ENCODE results near the gene LRRC74A.
A peak's percentile ranks its signal among the peaks of the same experiment; 100 is the strongest.

The LRRC74A gene

GRCh38 chr14:76810953-76811400 lies 15.2 kb upstream of the LRRC74A start:
- no peak for DNase-seq

GRCh38 chr14:76811561-76811960 lies 14.6 kb upstream of the LRRC74A start:
- no peak for DNase-seq

GRCh38 chr14:76812093-76812421 lies 14.2 kb upstream of the LRRC74A start:
- no peak for DNase-seq

DNA sequence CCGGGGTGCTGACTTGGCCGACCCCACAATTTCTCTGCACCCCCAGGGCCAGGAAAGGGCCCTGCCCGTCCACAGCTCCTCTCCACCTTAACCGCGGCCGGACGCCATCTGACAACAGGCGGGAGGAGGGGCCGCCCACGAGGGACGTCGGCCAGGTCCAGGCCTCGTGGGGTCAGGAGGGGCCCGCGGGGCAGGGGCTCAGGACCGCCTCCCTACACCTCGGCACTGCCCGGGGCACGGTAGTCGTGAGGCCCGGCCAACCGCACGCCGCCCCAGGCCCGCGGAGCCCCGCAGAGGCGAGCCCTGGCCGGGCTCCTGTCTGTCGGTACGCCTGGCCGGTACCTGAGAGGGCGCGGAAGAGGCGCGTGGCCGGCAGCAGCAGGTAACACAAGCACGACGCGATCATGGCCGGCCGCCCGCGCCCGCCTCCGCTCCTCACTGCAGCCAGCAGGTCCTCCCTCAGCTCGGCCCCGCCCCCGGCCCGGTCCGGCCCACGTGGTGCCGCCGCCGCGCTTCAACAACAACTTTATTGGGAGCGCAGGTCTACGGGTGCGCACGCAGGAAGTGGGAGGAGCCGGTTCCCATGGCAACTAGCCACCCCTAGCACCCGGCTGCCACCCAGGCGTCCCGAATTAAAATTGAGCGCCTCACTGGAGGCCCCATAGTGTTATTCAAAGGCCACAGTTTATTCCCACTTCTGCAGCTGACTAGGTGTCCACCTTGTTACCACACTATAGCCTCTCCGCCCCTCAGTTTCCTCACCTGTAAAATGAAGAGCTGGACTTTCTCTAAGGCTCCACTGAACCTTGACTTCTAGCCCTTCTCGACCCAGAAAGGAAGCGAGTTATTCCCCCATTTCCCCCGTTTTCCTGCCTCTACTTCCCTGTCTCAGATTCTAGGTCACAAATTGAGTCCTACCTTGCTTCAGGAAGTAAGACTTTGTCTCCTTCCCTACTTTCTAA lies 13.5 kb upstream of the LRRC74A start, which contains the start of gene ANGEL1:
TSS of gene ANGEL1 (minus strand) at position 461 of the 962 bp plus-strand sequence. CDS start at position 406, 55 bp downstream.
- DNase-seq = peak; percentile 95

- no peak for DNase-seq
Measured at GRCh38 chr14:76814726-76815645, 11.2 kb upstream of the LRRC74A start.

GRCh38 chr14:76820700-76821099 lies 5.5 kb upstream of the LRRC74A start:
- DNase-seq = no peak

DNA sequence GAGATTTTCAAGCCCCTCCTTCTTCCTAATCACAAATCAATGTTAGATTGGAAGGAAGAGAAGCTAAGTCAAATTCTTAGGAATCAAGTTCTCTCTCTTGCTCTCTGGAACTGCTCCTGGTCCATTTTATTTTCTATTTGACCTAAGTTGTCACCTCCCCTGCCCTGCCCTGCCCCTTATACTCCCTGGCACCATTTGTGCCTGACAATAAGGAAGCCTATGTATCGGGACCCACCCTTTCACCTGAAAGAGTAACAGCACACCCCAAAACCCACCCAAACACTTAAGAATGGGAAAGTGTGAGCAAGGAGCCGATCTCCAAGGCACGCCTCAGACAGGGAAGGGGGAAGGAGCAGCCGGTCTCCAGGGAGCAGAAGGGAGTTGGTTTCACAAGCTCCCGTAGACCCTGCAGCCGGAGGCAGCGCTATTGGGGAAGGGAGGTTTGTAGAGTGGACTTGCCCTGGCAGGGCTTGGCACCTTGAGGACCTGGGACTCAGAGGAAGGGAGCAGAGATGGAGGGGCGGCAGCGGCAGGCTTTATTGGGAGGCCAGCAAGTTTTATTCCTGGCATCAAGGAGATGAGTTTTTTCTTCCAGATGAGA lies 1.6 kb downstream of the LRRC74A start:
- DNase-seq = no peak

DNA sequence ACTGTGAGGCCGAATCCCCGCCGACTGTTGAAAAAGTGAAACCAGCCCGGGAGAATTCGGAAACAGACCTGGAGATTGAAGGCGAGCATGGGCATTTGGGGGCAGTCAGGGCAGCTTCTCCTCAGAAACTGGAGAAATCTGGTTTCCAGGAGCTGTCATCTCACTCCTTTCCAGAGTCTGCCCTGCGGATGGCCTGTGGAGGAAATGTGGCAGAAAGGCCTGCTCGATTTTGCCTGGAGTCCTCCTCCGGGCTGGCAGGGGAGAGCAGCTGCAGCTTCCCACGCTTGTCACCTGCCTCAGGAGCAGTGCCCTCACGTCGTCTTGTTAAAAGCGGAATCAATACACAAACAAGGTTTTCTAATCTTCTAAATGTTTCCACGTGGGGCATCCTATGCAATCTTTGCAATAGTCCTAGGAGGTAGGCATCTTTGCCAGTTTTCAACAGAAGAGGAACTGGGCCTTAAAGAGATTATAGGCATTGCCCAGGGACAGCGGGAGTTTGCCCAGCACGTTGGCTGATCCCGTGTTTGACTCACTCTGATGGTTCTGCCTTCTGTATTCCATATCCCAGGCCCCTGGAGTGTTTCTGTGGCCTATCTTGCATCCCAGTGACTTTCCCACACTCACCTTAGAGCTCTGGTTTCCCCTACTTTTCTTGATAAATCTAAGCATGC lies 2.3 kb downstream of the LRRC74A start:
- no peak for DNase-seq

DNA sequence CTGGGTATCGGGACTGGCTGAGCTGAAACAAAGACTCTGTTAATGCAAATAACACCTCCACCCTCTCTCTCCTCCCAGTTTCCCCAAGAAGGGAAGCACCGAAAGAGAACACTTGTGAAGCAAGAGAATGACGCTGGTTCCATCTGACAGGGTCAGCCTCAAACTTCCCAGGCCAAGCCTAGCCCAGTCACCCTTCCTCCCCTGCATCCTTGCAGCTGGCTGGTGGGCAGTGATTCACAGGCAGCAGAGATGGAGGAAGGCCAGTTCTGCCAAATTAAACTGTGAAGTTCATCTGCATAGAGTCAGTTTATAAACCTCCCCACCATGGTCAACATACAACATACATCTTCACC lies 2.8 kb downstream of the LRRC74A start:
- DNase-seq = no peak

DNA sequence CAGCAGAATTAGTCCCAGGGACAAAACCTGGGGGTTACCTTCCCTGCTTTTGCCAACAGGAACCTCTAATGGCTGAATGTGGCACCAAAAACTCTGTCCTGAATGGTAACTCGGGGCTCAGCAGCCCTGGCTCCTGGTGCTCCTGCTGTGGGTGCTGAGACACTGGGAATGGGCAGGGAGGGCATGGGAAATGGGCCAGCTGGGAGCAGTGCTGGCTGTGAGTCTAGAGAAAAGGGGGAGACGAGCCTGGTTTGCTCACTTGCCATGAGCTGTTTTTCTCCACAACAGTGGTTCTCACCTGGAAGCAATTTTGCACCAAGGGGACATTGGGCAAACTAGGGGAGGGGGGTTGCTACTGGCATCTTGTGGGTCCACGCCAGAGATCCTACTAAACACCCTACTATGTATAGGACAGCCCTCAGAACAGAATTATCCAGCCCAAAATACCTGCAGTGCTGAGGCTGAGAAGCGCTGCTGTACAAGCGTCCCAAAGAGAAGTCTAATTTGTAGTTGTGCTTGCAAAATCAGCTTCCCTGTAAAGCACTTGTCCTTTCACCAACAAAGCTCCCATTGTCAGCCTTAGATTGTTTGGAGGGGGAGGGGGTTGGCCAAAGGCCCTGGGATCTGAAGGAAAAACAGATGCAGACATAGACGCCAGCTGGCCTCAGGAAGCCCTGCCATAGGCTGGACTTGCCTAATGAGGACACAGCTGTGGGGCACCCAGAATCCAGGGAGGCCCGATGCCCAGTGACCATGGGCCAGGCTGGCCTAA lies 3.6 kb downstream of the LRRC74A start:
- no peak for DNase-seq

DNA sequence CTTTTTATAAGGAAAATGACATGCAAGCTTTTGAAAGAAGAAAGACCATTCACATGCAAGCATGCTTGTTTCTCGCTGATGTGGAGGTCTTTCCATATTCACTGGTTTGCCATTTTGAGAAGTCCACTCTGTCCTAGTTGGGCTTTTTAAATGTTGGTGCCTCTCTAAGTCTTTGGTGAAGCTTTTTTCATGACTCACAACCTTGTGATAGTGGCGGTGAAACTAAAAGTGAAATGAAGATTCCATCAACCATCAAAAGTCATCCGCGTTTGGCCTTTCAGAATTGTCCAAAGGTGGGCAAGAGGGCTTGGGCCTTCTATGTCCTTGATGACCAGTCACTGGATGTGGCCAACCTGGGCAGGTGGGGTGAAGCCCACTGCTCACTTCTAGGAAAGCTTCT lies 4.3 kb downstream of the LRRC74A start:
- DNase-seq = no peak

DNA sequence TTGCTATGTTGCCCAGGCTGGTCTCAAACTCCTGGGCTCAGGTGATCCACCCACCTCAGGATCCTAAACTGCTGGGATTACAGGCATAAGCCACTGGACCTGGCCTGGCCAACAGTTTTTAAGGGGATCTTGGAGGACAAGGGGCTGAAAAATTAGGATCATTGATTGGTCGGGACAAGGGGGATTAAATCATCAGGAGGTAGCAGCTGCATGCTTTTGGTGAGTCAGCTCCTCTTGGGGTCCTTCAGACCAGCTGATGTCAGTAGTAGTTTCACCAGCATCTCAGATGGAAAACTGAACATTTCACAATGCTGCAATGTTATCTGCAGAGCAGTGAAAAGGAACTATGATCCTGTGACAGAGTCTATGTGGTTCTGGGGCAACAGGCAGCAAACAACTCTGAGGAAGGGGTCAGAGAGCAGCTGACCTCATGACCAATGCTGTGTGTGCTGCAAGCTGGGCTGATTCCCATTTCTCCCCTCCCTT lies 6.3 kb downstream of the LRRC74A start:
- DNase-seq = no peak

GRCh38 chr14:76833011-76833410 lies 6.8 kb downstream of the LRRC74A start:
- DNase-seq = no peak

GRCh38 chr14:76834241-76834661 lies 8.0 kb downstream of the LRRC74A start:
- no peak for DNase-seq

DNA sequence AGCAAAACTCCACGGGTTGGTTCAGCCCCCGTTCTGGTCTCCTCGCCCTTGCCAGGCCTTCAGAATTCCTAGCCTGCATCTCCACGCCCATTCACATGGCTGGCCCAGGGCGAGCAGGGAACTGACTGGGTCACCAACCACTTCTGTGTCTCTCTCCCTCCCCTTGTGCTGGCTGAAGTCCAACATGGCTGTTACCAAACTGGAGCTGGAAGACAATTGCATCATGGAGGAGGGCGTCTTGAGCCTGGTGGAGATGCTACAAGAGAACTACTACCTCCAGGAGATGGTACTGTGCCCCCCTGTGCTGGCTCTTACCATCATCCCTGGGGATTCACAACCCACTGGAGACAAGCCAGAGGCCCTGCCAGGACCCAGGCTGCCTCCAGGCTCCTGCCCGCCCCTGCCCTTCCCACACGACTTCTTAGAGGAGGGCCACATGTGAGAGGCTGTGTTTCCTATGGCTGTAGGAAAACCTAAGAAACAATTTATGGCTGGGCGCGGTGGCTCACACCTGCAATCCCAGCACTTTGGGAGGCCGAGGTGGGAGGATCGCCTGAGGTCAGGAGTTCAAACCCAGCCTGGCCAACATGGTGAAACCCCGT lies 9.9 kb downstream of the LRRC74A start:
- no peak for DNase-seq

- no peak for DNase-seq
Measured at GRCh38 chr14:76837524-76837923, 11.3 kb downstream of the LRRC74A start.

- DNase-seq = no peak
Measured at GRCh38 chr14:76842414-76842813, 16.2 kb downstream of the LRRC74A start.

DNA sequence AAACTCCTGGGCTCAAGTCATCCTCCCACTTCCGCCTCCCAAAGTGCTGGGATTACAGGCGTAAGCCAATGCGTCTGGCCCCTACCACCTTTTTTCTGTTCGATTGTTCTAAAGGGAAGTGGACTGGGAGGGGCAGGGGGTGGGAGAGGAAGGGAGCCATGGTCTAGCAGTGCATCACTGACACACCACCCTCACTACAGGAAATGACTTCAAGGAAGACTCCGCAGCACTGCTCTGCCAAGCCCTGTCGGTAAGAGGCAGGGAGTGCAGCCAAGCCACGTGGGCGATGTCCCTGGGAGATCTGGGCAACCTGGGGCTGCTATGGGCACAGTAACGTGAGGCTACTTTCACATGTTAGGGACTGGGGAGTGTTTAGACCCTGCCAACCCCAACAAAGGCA lies 18.0 kb downstream of the LRRC74A start:
- peak; percentile 78 for DNase-seq

DNA sequence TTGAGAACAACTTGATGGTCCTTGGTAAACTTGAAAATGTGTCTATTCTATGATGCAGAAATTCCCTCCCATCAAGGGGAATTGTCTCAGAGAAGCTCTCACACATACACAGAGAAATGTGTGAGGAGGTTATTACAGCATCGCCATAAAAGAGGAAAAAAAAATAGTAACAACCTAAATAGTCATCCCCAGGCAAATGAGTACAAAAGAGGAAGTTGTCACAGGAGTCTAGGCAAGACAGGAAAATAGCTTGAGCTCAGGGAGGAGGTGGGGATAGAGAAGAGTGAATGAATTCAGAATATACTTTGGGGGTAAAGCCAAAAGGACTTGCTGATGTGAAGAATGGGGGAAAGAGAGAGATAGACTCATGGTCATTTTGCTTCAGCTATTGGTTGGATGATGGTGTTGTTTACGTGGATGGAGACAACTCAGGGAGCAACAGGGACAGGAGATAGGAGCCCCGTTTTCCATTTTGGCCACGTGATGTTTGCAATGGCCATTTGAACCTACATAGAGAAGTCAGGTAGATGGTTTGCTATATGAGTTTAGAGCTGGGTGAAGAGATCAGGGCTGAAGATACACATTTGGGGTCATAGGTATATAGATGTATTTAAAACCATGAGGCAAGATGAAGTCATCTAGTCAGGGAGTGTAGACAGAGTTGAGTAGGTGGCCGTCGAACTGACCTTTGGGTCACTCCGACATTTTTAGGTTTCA lies 20.3 kb downstream of the LRRC74A start:
- DNase-seq = no peak

DNA sequence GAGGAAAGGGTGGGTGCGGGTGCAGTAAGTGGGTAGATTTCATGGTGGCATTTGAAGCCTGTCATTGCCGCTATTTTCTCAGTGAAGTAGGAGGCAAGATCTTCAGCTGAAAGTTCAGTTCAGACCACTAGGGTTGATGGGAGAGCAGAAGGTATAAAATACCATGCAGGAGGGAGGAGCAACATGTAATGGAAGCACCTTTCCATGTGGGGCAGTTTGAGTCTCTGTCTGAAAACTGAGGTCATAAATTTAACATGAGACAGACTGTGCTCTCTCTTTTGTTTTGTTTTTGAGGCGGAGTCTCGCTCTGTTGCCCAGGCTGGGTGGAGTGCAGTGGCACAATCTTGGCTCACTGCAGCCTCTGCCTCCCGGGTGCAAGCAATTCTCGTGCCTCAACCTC lies 22.7 kb downstream of the LRRC74A start:
- no peak for DNase-seq

- DNase-seq = no peak
Measured at GRCh38 chr14:76855066-76855465, 28.9 kb downstream of the LRRC74A start.
